GM12874 (cell line): ENCODE measurements around the gene TENM3.

Experiments used
- TF ChIP-seq, protein P1 (sequence below): IDR thresholded peaks from 2 replicates; pipeline ENCODE4 v1.5.1; 2011; ENCODE audit warnings: low read depth, mild to moderate bottlenecking, control low read depth, low read length, moderate library complexity; ENCODE audit not compliant: insufficient read depth

Gene TENM3

DNA sequence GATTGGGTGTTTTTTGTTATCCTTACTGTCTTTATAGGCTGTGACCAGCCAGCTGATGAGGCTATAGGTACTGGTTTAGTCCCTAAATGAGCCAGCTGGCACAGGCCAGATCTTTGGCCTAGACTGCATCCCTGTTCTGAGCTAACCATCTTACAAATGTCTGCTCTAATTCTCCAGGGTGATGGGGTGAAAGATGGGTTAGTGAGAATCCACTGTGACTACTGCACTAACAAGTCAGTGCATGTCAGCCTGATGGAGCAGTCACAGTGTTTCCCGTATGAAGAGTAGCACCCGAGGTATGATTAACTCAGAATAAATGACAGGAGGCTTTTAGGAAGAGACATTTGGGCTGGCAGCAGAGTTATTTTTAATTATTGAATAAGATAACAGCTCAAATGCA lies 493.0 kb downstream of the TENM3 start:
- TF ChIP-seq, protein P1, sequence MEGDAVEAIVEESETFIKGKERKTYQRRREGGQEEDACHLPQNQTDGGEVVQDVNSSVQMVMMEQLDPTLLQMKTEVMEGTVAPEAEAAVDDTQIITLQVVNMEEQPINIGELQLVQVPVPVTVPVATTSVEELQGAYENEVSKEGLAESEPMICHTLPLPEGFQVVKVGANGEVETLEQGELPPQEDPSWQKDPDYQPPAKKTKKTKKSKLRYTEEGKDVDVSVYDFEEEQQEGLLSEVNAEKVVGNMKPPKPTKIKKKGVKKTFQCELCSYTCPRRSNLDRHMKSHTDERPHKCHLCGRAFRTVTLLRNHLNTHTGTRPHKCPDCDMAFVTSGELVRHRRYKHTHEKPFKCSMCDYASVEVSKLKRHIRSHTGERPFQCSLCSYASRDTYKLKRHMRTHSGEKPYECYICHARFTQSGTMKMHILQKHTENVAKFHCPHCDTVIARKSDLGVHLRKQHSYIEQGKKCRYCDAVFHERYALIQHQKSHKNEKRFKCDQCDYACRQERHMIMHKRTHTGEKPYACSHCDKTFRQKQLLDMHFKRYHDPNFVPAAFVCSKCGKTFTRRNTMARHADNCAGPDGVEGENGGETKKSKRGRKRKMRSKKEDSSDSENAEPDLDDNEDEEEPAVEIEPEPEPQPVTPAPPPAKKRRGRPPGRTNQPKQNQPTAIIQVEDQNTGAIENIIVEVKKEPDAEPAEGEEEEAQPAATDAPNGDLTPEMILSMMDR = no peak

DNA sequence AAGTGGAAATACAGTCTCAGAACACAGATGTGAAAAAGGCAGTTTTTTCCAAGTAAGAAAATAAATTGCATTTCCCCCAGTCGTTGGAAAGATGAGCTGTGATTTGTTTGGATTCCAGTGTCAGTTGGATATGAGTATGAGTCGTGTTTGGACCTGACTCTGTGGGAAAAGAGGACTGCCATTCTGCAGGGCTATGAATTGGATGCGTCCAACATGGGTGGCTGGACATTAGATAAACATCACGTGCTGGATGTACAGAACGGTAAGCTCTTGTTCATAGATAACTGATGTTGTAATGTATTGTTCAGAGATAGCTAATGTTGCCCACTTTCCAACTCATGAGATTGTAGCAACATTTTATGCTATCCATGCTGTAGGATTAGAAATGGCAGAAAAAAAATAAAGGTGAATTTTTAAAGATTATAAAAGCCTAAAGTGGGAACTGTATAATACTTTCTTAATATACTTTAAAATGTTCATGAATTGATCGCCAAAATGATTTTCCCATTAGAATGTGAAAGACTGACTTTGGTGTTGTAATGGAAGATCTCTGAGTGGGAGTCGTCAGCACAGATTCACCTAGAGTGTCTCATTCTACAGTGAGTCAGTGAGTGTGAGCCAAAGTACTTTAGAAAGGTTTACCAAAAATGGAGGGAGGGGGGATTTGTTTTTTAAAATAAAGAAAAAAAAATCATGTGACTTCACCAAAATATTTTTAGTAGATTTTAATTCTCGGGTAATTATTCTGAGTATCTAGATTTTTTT lies 495.3 kb downstream of the TENM3 start:
- TF ChIP-seq, protein P1 = no peak

DNA sequence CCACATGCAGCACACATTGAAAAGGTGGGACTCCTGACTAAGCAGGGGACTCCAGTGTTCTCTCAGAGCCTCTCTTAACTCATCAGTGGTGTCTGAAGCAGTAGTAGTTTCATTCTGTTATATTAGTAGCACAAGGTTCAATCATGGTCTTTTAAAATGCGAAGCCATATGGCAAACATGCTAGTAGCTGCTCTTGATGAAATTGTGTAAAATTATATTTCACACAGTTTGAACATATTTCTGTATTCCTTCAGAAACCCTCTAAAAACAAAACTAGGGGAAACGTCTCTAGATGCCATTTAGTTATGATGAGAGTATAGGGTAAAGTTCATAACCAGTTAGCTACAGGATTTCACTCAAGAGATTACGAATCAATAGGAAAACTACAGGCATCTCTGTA lies 497.1 kb downstream of the TENM3 start:
- TF ChIP-seq, protein P1 = no peak

DNA sequence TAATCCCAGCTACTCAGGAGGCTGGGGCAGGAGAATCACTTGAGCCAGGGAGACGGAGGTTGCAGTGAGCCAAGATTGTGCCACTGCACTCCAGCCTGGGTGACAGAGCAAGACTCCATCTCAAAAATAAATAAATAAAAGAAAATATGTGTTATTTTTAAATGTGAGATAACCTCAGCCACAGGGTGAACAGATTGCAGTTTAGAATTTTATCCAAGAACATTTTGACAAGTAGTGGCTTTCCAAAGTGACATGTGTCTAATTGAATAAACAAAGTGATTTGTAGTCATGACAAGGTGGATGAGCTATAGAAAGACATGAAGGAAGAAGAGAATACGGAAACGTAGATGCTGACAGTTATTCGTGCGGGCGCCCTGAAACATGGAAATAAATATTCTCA lies 497.9 kb downstream of the TENM3 start:
- TF ChIP-seq, protein P1 = no peak

DNA sequence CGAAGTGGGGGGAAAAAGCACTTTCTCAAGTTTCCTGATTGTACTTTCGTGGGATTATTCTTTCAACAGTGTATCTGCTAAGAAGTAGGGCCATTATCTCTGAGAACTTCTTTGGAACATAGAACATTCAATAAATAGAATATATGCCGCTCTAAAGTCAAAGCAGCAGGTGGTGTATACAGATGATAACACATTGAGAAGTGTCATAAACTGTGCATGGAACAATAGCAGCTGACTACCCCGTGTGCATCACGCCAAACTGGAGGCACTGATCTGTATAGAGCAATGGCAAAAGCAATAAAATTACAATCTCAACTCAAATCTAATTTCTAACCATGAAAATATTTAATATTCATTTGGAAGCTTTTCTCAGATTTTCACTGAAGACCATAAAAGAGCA lies 498.7 kb downstream of the TENM3 start:
- TF ChIP-seq, protein P1 = no peak

DNA sequence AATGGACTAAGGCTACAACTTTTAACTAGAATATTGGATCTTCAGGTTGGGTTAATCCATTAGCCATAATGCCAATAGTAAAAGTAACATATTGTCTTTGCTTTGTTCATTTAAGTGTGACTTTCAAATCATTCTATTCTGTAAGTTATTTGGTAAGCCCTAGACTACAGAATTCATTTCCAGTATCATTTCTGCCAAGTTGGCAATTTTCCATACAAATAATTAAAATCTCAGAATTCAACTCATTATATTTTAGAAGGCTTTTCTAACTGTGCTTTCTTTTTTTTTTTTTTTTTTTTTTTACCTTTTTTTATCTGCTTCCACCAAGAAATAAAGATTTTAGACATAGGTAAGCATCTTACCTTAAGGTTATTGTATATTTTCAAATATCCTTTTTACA lies 500.6 kb downstream of the TENM3 start:
- TF ChIP-seq, protein P1 = no peak

DNA sequence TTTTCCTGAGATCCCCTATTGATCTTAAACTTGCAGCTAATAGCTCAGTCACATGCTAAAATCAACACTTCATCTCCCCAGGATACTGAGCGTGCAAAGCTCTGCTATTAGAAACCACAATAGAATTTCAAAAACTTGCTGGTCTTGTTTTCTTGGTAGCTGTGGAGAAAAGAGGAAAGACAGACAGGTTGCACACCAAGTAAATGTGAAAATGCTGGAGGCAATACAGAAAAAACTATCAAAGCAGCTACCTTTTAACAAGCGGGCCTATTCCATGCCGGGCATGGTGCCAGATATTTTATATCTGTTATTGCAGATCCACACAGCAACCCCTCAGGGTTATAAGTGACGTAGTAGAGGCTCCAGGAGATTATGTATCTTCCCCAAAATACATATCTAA lies 502.0 kb downstream of the TENM3 start:
- TF ChIP-seq, protein P1 = no peak
